DMS 273 (cell line): ENCODE results near the gene CFAP45.

ENCODE experiments used
- DNase-seq: peaks from one replicate; lab custom pipeline; 2025; ENCODE audit not compliant: unreplicated experiment; lab: John Stamatoyannopoulos, UW

The CFAP45 gene

GRCh38 chr1:159936273-159936904, 36.4 kb upstream of the CFAP45 start:
- peak; percentile 86 for DNase-seq

GRCh38 chr1:159935719-159936272, 35.8 kb upstream of the CFAP45 start:
- no peak for DNase-seq

GRCh38 chr1:159935305-159935704, 35.3 kb upstream of the CFAP45 start:
- DNase-seq = no peak

GRCh38 chr1:159934136-159935039, 34.4 kb upstream of the CFAP45 start:
- no peak for DNase-seq

- DNase-seq = no peak
Observed at GRCh38 chr1:159933347-159933746, 33.4 kb upstream of the CFAP45 start.

- DNase-seq = no peak
Observed at GRCh38 chr1:159932296-159933285, 32.6 kb upstream of the CFAP45 start.

GRCh38 chr1:159931795-159932173, 31.8 kb upstream of the CFAP45 start:
- no peak for DNase-seq

GRCh38 chr1:159931101-159931794, 31.3 kb upstream of the CFAP45 start:
- DNase-seq = no peak

GRCh38 chr1:159930634-159931033, 30.7 kb upstream of the CFAP45 start:
- DNase-seq = no peak

- DNase-seq = no peak
Observed at GRCh38 chr1:159930216-159930615, 30.3 kb upstream of the CFAP45 start.

- DNase-seq = no peak
Observed at GRCh38 chr1:159929155-159930051, 29.4 kb upstream of the CFAP45 start.

GRCh38 chr1:159928491-159929050, 28.6 kb upstream of the CFAP45 start:
- DNase-seq = no peak

- peak; percentile 54 for DNase-seq
Observed at GRCh38 chr1:159927849-159928431, 28.0 kb upstream of the CFAP45 start.

- DNase-seq = no peak
Observed at GRCh38 chr1:159927211-159927848, 27.4 kb upstream of the CFAP45 start.

- no peak for DNase-seq
Observed at GRCh38 chr1:159925719-159926078, 25.7 kb upstream of the CFAP45 start.

- DNase-seq = peak; percentile 88
Observed at GRCh38 chr1:159924791-159925718, 25.1 kb upstream of the CFAP45 start, which contains the start of gene TAGLN2. Gene TAGLN2 (minus strand): TSS chr1:159925507. CDS start chr1:159920509, 4,998 bp downstream.
